Measurements from ENCODE around the gene HOXD4. TPM values are rescaled to one million over a fixed set of nuclear protein-coding genes. Genes with fewer than 3 reads are reported as not detected.

The HOXD4 gene
- polyA plus RNA-seq, 6 donors from 2014 or later, result not detected

DNA sequence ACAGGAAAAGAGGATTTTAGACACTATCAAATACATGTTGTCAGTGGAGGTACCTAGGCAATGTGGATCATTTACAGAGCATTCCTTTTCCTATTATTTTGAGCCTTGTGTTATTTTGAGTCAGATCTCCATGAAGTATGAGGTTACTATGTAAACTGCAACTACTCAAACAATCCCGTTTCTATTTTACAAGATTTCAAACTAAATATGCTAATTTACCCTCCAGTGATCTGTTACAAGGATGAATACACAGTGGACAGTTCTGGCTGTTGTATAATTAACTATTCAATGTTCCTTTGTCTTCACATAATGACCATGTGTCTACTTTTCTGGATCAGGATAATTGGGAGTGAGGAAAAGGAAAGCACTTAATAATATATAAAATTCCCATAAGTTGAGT is 41.7 kb downstream of the HOXD4 start:
- Mint-ChIP-seq H3K27ac (no peak overlapping the region), H3K4me3 (no peak overlapping the region), H3K4me1 (peaks cover 6 to 13% (median 12%) of the 10 kb centered on the region in 3 donors), H3K9me3 (peaks cover 0 to 8% (median 0%) of the 10 kb centered on the region in 7 donors), H3K36me3 (no peaks in the 10 kb centered on the region), H3K27me3 (peaks cover 46 to 71% (median 64%) of the 10 kb centered on the region in 3 donors)
- no peak for ATAC-seq (ENCODE audit: low read depth in 2 of 2)
- no peak for DNase-seq

GRCh38 chr2:176199902-176200301 is 48.6 kb downstream of the HOXD4 start:
- no peak overlapping the region for H3K4me3 Mint-ChIP-seq
- H3K27me3 Mint-ChIP-seq, result peaks cover 26 to 62% (median 29%) of the 10 kb centered on the region in 3 donors
- H3K36me3 Mint-ChIP-seq, result no peaks in the 10 kb centered on the region
- H3K27ac Mint-ChIP-seq, result no peak overlapping the region
- no peak for DNase-seq
- no peak for ATAC-seq (ENCODE audit: low read depth in 2 of 2)
- no peaks in the 10 kb centered on the region for H3K4me1 Mint-ChIP-seq
- peaks cover 0 to 20% (median 2%) of the 10 kb centered on the region in 7 donors for H3K9me3 Mint-ChIP-seq

DNA sequence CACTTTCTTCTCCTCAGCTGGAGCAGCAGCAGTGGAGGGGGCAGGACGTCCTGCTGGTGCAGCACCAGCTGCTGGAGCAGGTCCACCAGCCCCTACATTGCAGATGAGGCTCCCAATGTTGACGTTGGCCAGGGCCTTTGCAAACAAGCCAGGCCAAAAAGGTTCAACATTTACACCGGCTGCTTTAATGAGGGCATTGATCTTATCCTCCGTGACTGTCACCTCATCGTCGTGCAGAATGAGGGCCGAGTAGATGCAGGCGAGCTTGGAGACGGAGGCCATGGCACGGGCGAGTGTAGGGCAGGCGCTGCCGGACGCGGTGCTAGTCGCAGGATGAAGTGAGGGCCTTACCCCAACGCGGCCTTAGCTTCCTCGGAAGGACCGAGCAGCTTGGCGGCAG is 49.6 kb downstream of the HOXD4 start:
- ATAC-seq (ENCODE audit: low read depth in 2 of 2) (no peak), DNase-seq (no peak)
- no peaks in the 10 kb centered on the region for H3K36me3 Mint-ChIP-seq
- H3K4me3 Mint-ChIP-seq, result no peak overlapping the region
- no peaks in the 10 kb centered on the region for H3K4me1 Mint-ChIP-seq
- H3K27ac Mint-ChIP-seq, result no peak overlapping the region
- peaks cover 21 to 56% (median 23%) of the 10 kb centered on the region in 3 donors for H3K27me3 Mint-ChIP-seq
- H3K9me3 Mint-ChIP-seq, result peaks cover 0 to 17% (median 2%) of the 10 kb centered on the region in 7 donors

DNA sequence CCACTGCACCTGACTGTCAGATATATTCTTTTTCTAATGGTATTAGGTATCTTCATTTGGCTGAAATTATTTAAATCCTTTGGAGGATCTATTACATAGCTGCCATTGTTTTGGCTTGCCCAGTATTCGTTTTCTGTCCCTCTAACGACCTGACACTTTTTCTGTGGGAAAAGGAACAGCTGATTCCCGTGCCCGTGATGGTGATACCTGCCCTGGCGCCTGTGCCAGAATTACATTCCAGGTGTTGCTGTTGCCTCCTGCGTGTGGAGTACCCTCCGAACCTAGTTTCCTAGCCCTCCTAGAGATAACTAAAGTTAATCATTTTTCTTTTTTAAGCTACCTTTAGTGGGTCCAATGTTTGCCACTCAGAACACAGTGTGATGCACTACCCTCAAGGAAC is 51.1 kb downstream of the HOXD4 start:
- Mint-ChIP-seq H3K27ac (no peak overlapping the region), H3K36me3 (no peaks in the 10 kb centered on the region), H3K4me1 (no peaks in the 10 kb centered on the region), H3K27me3 (peaks cover 8 to 46% (median 11%) of the 10 kb centered on the region in 3 donors), H3K9me3 (peaks cover 0 to 12% (median 2%) of the 10 kb centered on the region in 7 donors), H3K4me3 (no peak overlapping the region)
- DNase-seq, result no peak
- ATAC-seq (ENCODE audit: low read depth in 2 of 2), result no peak

Other genes with a start within 250 kb of the HOXD4 start
- 10 to 100 TPM in 4 of 6 donors, 1 to 10 TPM in 2; 7.1 to 15.6 (median 10.2) TPM for gene LNPK, start 149.3 kb upstream of the HOXD4 start, polyA plus RNA-seq (ENCODE audit: low read depth in 6 of 6)
- not detected for gene EVX2, start 67.6 kb upstream of the HOXD4 start, polyA plus RNA-seq (ENCODE audit: low read depth in 6 of 6)
- not detected for gene HOXD13, start 58.8 kb upstream of the HOXD4 start, polyA plus RNA-seq (ENCODE audit: low read depth in 6 of 6)
- not detected for gene HOXD12, start 51.8 kb upstream of the HOXD4 start, polyA plus RNA-seq (ENCODE audit: low read depth in 6 of 6)
- gene HOXD11, start 44.3 kb upstream of the HOXD4 start, polyA plus RNA-seq (ENCODE audit: low read depth in 6 of 6), result not detected
- not detected for gene HOXD10, start 34.8 kb upstream of the HOXD4 start, polyA plus RNA-seq (ENCODE audit: low read depth in 6 of 6)
- not detected for gene HOXD9, start 28.8 kb upstream of the HOXD4 start, polyA plus RNA-seq (ENCODE audit: low read depth in 6 of 6)
- gene HOXD8, start 21.8 kb upstream of the HOXD4 start, polyA plus RNA-seq (ENCODE audit: low read depth in 6 of 6), result not detected
- gene HOXD3, start 5.8 kb downstream of the HOXD4 start, polyA plus RNA-seq (ENCODE audit: low read depth in 6 of 6), result not detected
- not detected for gene HOXD1, start 37.1 kb downstream of the HOXD4 start, polyA plus RNA-seq (ENCODE audit: low read depth in 6 of 6)
- 10 to 100 TPM; 10.7 to 44.4 (median 19.3) TPM for gene MTX2, start 117.9 kb downstream of the HOXD4 start, polyA plus RNA-seq (ENCODE audit: low read depth in 6 of 6)